C4-2B (cell line): ENCODE measurements around the gene CNOT10.
"Not testable (repeated sequence)": the region's sequence is repeated elsewhere in the genome, so short reads cannot be mapped to it uniquely, and the experiment has no call there.

ENCODE experiments used
- H3K27ac ChIP-seq: fragments of 450-650 bp; 2 replicates; pipeline ENCODE4 v1.5.1; 2017
- ZFX ChIP-seq: fragments of 450-650 bp; IDR thresholded peaks from 2 replicates; pipeline ENCODE4 v1.6.1; 2017
- TF ChIP-seq, protein P1 (sequence below): fragments of 450-650 bp; conservative IDR thresholded peaks from 2 replicates; pipeline ENCODE4 v1.5.1; 2017; ENCODE audit warnings: mild to moderate bottlenecking

The CNOT10 gene

DNA sequence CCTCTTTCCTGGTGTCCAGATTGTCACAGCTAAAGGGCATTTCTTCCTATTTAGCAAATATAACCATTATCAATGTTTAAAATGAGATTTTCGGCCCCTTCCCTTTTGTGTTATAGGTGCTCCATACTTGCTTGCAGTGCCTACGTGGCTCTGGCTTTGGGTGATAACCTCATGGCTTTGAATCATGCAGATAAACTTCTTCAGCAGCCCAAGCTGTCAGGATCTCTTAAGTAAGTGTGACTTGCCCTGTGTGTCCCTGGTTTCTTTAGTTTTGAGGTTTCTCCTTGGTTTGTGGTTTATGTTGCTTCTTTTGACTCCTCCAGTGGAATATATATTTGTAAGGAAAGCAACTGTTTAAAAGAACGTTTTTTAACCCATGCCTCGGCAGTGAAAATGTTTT, 74.4 kb downstream of the CNOT10 start:
- no peak overlapping the region for H3K27ac ChIP-seq
- TF ChIP-seq, protein P1, sequence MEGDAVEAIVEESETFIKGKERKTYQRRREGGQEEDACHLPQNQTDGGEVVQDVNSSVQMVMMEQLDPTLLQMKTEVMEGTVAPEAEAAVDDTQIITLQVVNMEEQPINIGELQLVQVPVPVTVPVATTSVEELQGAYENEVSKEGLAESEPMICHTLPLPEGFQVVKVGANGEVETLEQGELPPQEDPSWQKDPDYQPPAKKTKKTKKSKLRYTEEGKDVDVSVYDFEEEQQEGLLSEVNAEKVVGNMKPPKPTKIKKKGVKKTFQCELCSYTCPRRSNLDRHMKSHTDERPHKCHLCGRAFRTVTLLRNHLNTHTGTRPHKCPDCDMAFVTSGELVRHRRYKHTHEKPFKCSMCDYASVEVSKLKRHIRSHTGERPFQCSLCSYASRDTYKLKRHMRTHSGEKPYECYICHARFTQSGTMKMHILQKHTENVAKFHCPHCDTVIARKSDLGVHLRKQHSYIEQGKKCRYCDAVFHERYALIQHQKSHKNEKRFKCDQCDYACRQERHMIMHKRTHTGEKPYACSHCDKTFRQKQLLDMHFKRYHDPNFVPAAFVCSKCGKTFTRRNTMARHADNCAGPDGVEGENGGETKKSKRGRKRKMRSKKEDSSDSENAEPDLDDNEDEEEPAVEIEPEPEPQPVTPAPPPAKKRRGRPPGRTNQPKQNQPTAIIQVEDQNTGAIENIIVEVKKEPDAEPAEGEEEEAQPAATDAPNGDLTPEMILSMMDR: no peak
- TF ChIP-seq ZFX: no peak

DNA sequence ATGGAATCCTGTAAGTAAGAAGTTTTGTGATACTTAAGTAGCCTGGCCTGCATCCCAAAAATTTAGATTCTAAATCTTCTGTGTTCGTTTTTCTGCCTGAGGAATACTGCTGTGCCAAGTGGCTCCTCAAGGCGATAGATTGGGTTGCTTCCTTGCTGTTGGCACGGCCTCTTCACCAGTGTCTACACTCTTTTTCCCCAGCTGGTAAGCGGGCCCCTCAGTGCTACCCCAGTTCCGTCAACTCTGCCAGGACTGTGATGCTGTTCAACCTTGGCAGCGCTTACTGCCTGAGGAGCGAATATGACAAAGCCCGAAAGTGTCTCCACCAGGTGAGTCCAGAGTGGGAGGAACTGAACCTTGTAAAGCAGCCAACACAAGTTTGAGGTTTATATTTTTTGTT, 79.5 kb downstream of the CNOT10 start:
- no peak overlapping the region for H3K27ac ChIP-seq
- TF ChIP-seq, protein P1: no peak
- TF ChIP-seq ZFX: no peak

DNA sequence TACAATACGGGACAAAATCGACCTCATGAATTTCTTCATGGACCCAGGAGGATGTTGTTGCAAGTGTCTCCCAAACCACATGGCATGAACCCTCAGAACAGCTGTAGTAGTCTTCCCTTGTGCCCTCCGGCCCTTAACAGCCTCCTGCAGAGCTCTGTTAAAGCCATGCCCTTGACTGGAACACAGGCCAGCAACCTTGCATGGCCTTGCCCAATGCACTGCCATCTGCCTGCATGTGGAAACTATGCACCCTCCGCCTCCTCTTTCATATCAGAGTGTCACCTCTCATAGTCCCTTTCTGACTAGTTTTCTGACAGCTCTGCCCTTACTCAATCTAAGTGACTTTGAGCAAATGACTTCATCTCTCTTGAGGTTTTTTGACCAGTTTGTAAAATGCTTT, 93.4 kb downstream of the CNOT10 start:
- TF ChIP-seq, protein P1: no peak
- no peak for TF ChIP-seq ZFX
- H3K27ac ChIP-seq: no peak overlapping the region

DNA sequence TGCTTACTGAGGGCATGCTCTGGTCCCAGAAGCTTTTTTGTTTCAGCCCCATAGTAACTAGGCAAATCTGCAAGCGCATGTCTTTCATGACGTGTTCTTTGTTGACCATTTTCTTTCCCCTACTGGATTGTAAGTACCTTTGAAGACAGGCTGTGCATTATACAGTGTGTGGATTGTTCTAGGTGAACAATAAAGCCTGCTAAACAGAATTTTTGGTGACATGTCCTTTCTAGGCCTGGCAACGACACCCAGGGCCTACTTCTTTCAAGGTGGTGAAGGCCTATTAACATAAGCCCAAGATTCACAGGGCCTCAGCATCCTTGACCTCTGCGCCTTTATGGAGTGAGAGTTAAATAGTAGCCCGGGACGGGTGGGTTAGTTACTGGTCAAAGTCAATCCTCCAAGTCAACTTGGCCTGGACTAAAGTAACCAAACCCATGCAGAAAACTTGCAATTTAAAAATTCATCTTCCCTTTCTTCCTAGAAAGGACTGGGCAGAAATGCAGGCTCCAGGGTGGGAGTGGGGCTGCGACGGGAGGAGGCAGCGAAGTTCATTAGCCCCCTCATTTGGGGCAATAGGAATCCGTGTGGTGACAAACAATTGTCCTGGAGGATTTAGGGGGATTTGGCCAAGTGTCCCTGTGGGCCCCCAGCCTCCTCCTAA, 95.2 kb downstream of the CNOT10 start:
- no peak for TF ChIP-seq ZFX
- H3K27ac ChIP-seq: no peak overlapping the region

DNA sequence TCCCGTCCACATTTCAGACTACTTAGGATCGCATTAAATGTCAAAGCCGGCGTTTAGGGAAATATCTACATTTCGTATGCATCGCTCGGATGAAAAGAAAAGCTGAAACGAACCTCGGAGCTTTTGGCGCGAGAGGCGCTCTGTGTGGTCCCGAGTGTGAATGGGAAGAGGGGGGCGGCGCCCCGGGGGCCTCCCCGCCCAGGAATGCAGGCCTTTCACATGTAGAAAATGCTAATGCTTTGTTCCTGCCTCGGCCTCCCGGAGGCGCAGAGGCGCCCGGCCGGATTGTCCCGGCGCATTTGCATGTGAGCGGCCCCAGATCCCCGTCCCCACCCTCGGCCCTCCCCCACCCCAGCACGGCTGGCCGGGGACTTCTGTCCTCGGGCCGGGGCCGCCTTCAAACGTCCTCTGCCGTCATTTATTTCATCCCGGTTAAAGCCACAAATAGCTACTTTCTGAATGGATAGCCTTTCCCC, 95.8 kb downstream of the CNOT10 start:
- peak overlapping the region; percentile 44 for H3K27ac ChIP-seq
- TF ChIP-seq, protein P1: no peak
- TF ChIP-seq ZFX: no peak

DNA sequence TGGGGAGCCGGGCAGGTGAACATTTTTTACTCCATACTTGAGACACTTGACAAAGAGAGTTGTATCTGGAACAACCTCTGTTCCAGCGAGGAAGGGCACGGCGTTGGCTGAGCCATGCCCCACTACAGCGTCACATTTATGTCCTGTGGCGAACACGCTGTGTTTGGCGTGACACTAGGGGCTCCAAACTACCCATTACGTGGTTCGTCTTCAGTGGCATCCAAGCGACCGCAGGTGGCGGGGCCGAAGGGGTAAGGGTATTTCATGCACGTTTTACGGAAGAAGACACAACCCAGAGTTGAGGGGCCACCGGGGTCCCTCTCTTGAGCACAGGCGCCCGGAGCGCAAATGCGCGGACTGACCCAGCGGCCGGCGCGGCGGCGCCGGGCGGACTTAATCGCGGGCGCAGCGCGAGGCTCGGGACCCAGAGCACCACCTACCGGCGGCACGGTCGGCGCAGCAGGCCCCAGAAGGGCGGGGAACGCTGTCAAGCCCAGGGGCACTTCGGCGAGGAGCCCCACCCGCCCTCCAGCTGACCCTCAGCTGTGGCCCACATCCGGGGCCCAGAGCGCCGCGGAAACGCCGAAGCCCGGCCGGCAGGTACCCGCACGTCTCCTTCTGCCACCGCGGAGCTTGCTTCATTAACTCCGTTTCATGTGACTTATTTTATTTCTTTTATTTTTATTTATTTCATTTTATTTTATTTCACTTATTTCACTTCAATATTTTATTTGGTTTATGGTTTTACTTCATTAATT, 96.4 kb downstream of the CNOT10 start:
- H3K27ac ChIP-seq: peak overlapping the region; percentile 44
- TF ChIP-seq ZFX: no peak
- TF ChIP-seq, protein P1: peak; percentile 94

DNA sequence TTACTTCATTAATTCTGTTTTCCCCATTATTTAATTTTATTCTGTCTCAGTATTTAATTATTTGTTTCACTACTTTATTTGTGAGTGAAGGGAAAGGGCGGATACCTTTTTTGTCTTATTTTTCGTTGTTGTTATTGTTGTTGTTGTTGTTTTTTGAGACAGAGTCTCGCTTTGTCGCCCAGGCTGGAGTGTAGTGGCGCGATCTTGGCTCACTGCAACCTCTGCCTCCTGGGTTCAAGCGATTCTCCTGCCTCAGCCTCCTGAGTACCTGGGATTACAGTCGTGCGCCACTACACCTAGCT, 96.9 kb downstream of the CNOT10 start:
- not testable (repeated sequence) for H3K27ac ChIP-seq

DNA sequence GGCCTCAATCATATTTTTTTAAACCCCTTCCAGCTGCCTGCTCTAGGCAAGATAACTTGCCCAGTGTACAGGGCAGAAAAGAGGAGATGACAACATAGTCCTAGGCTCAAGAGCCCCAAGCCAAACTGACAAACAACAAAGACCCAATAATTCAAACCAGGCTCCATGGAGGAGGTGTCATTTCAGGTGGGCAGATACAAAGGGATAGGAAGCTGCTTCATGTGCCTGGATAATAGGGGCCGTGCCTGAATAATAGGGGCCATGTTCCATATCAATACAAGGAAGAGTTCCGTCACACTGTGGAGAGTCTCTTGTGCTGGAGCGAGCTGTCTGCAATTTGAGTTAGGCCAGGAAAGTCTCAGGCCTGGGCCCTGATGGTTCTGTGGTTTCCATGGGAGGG, 97.4 kb downstream of the CNOT10 start:
- no peak overlapping the region for H3K27ac ChIP-seq
- TF ChIP-seq, protein P1: no peak
- no peak for TF ChIP-seq ZFX
